IPS DF 4.7 (cell line): ENCODE data around the gene DPP4.
A peak's percentile ranks its signal among the peaks of the same experiment; 100 is the strongest.
"Not testable (repeated sequence)": the region's sequence is repeated elsewhere in the genome, so short reads cannot be mapped to it uniquely, and the experiment has no call there.

Experiments
- DNase-seq: peaks from one replicate; pipeline ENCODE4 v3.0.0-alpha.2; 2013; ENCODE audit warnings: low spot score; ENCODE audit errors: extremely low read depth

The DPP4 gene

GRCh38 chr2:162058973-162059668 lies 14.9 kb downstream of the DPP4 start:
- no peak for DNase-seq

- DNase-seq: no peak
Measured at GRCh38 chr2:162057426-162057825, 16.6 kb downstream of the DPP4 start.

- DNase-seq: no peak
Measured at GRCh38 chr2:162056796-162057399, 17.1 kb downstream of the DPP4 start.

GRCh38 chr2:162053808-162054155 lies 20.2 kb downstream of the DPP4 start:
- DNase-seq: no peak

GRCh38 chr2:162053066-162053807 lies 20.8 kb downstream of the DPP4 start:
- DNase-seq: no peak

- DNase-seq: no peak
Measured at GRCh38 chr2:162050513-162050961, 23.5 kb downstream of the DPP4 start.

- not testable (repeated sequence) for DNase-seq
Measured at GRCh38 chr2:162049089-162049488, 24.9 kb downstream of the DPP4 start.

- no peak for DNase-seq
Measured at GRCh38 chr2:162044586-162044985, 29.4 kb downstream of the DPP4 start.

- no peak for DNase-seq
Measured at GRCh38 chr2:162043132-162043531, 30.9 kb downstream of the DPP4 start.

- DNase-seq: no peak
Measured at GRCh38 chr2:162041485-162041884, 32.5 kb downstream of the DPP4 start.

- no peak for DNase-seq
Measured at GRCh38 chr2:162038725-162039124, 35.3 kb downstream of the DPP4 start.

- no peak for DNase-seq
Measured at GRCh38 chr2:162037886-162038285, 36.1 kb downstream of the DPP4 start.

- DNase-seq: peak; percentile 14
Measured at GRCh38 chr2:162037028-162037795, 36.8 kb downstream of the DPP4 start.

- no peak for DNase-seq
Measured at GRCh38 chr2:162035981-162036380, 38.0 kb downstream of the DPP4 start.

- DNase-seq: no peak
Measured at GRCh38 chr2:162030363-162031190, 43.4 kb downstream of the DPP4 start.

GRCh38 chr2:162029287-162029901 lies 44.6 kb downstream of the DPP4 start:
- no peak for DNase-seq

GRCh38 chr2:162028511-162028910 lies 45.5 kb downstream of the DPP4 start:
- no peak for DNase-seq

- no peak for DNase-seq
Measured at GRCh38 chr2:162025121-162025911, 48.7 kb downstream of the DPP4 start.

GRCh38 chr2:162022290-162022945 lies 51.6 kb downstream of the DPP4 start:
- no peak for DNase-seq
